Measurements from ENCODE around the gene MRPL45.

- TF ChIP-seq YY1 (IDR thresholded peaks at IDR 0.05; ENCODE audit: insufficient read depth, insufficient read length) (no peak), ZNF274 (IDR thresholded peaks at IDR 0.05; ENCODE audit: low read depth, low read length) (no peak), SUZ12 (IDR thresholded peaks at IDR 0.05; ENCODE audit: extremely low read depth, insufficient read depth, insufficient read length) (no peak)
Observed at GRCh38 chr17:38358586-38359513, 61.9 kb downstream of the MRPL45 start.
